Activated naive CD8-positive, alpha-beta T cell treated with anti-CD3 and anti-CD28 coated beads for 36 hours (primary cell): ENCODE results near the gene ADAMTS8. TPM values are rescaled to one million over a fixed set of nuclear protein-coding genes. Genes with fewer than 3 reads are reported as not detected.

Source experiments
- DNase-seq: peaks from one replicate; pipeline ENCODE4 v3.0.0; 2021
- H3K27ac Mint-ChIP-seq: one replicate; pipeline ENCODE4 v1.8.0; 2022; ENCODE audit warnings: mild to moderate bottlenecking, moderate library complexity, mixed read lengths
- H3K27me3 Mint-ChIP-seq: one replicate; pipeline ENCODE4 v1.8.0; 2022; ENCODE audit warnings: mild to moderate bottlenecking, mixed read lengths
- H3K36me3 Mint-ChIP-seq: one replicate; pipeline ENCODE4 v1.8.0; 2021; ENCODE audit warnings: mild to moderate bottlenecking, mixed read lengths
- H3K4me1 Mint-ChIP-seq: one replicate; pipeline ENCODE4 v1.8.0; 2021; ENCODE audit warnings: mixed read lengths
- H3K4me3 Mint-ChIP-seq: one replicate; pipeline ENCODE4 v1.8.0; 2022; ENCODE audit warnings: mild to moderate bottlenecking, moderate library complexity, mixed read lengths
- H3K9me3 Mint-ChIP-seq: one replicate; pipeline ENCODE4 v1.8.0; 2022; ENCODE audit warnings: mixed read lengths
- total RNA-seq, 2 experiments: library from RNA; stranded (reverse); gene quantifications; one replicate each; pipeline ENCODE4 v1.2.3, GENCODE V29; 2021

The ADAMTS8 gene
- total RNA-seq, 2 experiments from 2014 or later = not detected

DNA sequence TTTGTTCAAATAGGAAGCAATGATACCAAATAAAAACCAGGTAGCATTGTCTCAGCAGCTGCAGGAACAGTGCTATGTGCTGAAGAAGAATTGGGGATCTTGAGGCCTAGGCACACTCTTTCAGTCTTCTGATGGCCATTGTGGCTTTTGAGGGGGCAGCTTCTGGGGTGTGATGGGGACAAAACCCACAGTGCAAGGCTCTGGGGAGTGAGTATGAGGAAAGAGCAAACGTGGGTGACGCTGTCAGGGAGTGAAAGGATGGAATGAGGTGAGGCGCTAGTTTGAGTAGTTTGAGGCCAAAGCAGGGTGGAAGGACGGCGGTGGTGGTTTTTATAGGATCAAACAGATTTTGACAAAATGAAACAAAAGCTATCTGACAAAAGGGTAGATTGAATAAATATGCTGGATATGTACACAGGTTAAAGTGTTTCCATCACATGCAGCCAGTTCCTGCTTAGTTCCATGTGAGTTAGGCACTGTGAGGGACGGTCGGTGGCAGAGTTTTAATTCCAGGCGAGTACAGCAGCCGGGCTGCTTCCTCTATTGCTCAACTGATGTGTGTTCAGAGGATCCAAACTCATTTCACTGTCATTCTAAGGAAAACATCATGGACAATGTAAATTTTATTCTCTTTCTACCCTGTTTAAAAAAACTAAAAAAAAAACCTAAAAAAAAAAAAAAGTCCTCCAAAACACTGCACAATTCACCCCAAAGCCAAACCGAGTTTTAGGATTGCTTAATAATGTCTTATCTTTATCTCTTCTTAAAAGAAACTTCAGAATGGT, 38.9 kb upstream of the ADAMTS8 start:
- Mint-ChIP-seq H3K27ac (no peak overlapping the region), H3K4me3 (no peak overlapping the region), H3K9me3 (no peaks in the 10 kb centered on the region), H3K4me1 (no peaks in the 10 kb centered on the region), H3K36me3 (no peaks in the 10 kb centered on the region), H3K27me3 (no peaks in the 10 kb centered on the region)
- DNase-seq = no peak

DNA sequence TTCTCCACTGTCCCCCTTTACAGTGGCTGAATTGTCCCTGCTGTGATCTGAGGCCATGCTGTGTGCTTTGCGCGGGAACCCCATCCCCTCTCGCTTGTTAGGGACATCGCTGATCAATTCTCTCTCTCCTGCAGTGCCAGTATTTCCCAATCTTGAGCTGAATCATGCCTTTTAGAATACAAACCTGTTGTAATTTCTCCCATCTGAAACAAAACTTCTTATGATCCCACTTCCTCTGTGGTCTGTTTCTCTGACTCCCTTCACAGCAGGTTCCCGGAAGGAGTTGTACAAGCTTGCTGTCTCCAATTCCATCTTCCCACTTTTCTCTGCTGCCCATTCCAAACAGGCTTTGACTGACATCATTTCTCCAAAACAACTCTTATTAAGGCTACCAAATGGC, 36.9 kb upstream of the ADAMTS8 start:
- DNase-seq = no peak
- Mint-ChIP-seq H3K27me3 (no peaks in the 10 kb centered on the region), H3K27ac (no peak overlapping the region), H3K9me3 (no peaks in the 10 kb centered on the region), H3K36me3 (no peaks in the 10 kb centered on the region), H3K4me1 (no peaks in the 10 kb centered on the region), H3K4me3 (no peak overlapping the region)

DNA sequence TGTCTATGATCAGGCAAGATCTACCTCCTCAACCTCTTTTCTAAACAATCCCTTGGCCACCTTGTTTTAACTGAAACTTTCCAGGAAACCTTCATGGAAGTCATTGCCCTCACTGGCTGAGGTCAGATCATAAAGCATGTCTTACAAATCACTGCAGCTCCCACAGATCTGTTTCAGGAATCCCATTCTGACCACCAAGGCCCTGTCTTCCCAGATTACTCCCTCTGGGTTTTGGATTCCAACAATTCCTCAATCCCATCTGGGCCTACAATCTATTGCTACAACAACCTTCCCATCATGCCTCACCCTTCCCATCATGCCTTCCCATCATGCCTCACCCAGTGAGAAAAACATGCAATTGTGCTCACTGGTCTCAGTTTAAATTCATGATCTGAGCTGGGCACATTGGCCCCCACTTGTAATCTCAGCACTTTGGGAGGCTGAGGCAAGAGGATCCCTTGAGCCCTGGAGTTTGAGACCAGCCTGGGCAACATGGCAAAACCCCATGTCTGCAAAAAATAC, 35.9 kb upstream of the ADAMTS8 start:
- H3K9me3 Mint-ChIP-seq = no peaks in the 10 kb centered on the region
- H3K27me3 Mint-ChIP-seq = no peaks in the 10 kb centered on the region
- no peak for DNase-seq
- no peak overlapping the region for H3K27ac Mint-ChIP-seq
- H3K36me3 Mint-ChIP-seq = no peaks in the 10 kb centered on the region
- H3K4me3 Mint-ChIP-seq = no peak overlapping the region
- H3K4me1 Mint-ChIP-seq = no peaks in the 10 kb centered on the region

DNA sequence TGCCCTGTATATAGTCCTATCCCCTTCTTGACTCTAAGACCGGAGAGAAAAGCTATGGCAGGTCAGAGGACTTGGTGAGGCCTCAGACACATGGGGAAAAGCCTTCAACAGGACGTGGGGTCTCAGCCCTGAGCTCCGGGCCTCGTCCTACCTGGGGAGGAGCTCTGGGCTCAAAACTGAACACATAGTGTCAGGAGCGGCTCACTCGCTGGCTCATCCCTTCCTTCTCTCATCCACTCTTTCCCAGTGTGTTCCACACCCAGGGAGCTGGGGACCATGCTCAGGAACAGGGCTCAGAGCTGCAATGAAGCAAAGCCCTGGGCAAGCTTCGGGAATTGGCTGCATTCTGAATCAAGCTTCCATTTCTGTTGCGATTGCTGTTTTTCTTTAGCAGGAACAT, 34.5 kb upstream of the ADAMTS8 start:
- H3K36me3 Mint-ChIP-seq = no peaks in the 10 kb centered on the region
- DNase-seq = no peak
- H3K9me3 Mint-ChIP-seq = no peaks in the 10 kb centered on the region
- no peaks in the 10 kb centered on the region for H3K4me1 Mint-ChIP-seq
- no peak overlapping the region for H3K27ac Mint-ChIP-seq
- H3K4me3 Mint-ChIP-seq = no peak overlapping the region
- no peaks in the 10 kb centered on the region for H3K27me3 Mint-ChIP-seq

DNA sequence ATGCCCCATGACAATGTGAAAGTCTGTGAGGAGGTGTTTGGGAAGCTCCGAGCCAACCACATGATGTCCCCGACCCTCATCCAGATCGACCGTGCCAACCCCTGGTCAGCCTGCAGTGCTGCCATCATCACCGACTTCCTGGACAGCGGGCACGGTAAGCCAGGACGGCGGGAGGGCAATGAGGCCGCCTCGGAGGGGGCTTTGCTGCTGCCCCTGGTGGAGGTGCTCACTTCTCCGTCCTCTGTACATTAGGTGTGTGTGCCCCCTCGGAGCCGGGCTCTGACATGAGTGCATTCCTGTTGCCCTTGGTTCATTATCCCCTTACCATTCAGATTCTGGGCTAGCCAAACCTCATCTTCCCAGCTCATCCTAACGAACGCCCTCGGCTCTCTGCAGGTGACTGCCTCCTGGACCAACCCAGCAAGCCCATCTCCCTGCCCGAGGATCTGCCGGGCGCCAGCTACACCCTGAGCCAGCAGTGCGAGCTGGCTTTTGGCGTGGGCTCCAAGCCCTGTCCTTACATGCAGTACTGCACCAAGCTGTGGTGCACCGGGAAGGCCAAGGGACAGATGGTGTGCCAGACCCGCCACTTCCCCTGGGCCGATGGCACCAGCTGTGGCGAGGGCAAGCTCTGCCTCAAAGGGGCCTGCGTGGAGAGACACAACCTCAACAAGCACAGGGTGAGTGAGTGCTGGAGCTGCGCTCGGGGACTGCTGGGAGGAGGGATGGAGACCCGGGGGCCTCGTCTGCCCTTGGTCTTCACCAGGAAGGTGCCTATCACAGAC, 33.9 kb upstream of the ADAMTS8 start:
- Mint-ChIP-seq H3K27ac (no peak overlapping the region), H3K36me3 (no peaks in the 10 kb centered on the region), H3K27me3 (no peaks in the 10 kb centered on the region), H3K9me3 (no peaks in the 10 kb centered on the region), H3K4me3 (no peak overlapping the region), H3K4me1 (no peaks in the 10 kb centered on the region)
- DNase-seq = no peak

DNA sequence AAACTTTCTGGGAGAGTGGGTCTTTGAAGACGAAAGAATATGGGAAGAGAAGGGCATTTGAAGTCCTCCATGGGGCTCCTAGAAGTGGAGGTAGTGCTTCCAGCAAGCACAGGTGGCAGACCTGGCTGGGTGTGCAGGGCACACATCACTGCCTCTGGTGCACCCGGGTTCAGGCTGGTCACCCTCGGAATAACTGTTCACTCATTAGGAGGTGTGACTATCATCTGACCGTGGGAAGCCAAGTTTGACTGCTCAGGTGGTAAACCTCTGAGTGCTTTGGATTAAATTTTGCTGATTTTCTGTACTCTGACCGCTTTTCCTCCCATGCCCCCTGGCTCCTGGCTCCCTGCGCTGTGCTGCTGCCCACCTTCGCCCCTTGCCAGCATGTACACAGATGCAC, 31.1 kb upstream of the ADAMTS8 start:
- no peaks in the 10 kb centered on the region for H3K9me3 Mint-ChIP-seq
- no peaks in the 10 kb centered on the region for H3K4me1 Mint-ChIP-seq
- no peak overlapping the region for H3K4me3 Mint-ChIP-seq
- no peak for DNase-seq
- peaks cover under 1% of the 10 kb centered on the region for H3K27me3 Mint-ChIP-seq
- no peaks in the 10 kb centered on the region for H3K36me3 Mint-ChIP-seq
- H3K27ac Mint-ChIP-seq = no peak overlapping the region

DNA sequence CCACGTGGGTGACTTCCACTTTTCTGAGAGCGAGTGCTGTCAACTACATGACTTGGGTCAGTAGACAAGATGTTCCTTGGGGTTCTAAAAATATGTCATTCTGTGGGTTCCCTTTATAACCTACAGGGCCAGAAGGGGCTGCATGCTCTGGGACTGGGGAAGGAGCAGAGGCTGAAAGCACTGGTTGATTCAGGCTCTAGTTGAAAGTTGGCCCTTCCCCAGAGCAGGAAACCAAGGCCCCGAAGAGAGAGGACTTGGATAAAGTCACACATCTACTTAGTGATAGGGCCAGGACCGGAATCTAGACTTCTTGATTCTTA, 30.0 kb upstream of the ADAMTS8 start:
- Mint-ChIP-seq H3K4me3 (no peak overlapping the region), H3K36me3 (no peaks in the 10 kb centered on the region), H3K27ac (no peak overlapping the region), H3K4me1 (no peaks in the 10 kb centered on the region), H3K27me3 (peaks cover 6% of the 10 kb centered on the region), H3K9me3 (no peaks in the 10 kb centered on the region)
- no peak for DNase-seq

DNA sequence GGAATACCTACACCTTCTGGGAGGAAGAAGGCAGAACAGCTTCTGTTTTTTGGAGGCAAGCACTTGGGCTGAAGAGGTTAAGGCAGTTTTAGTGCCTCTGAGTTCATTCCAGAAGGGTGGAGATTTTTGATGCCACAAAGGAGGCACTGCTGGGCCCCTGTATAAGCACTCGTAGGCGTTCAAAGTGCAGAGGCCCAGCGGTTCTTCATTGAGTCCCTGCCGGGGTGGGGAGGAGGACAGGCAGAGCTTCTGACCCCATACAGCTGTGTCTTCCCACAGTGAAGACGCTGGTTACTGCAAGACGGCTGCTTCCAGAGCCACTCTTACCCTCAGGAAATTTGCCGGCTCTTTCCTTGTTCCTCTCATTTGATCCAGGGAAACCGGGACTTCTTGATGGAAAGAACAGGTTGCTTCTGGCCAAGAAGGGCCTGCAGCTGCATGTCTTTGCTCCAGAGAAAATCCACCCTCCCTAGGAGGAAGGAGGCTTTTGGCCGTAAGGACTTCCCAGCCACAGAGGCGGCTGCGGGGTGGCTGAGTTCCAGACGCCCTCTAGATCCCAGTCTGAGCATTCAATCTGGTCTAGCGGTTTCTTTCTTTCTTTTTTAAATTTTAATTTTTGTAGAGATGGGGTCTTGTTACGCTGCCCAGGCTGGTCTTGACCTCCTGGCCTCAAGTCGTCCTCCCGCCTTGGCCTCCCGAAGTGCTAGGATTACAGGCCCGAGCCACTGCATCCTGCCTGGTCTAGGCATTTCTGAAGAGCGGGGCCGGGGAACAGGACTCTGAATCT, 29.4 kb upstream of the ADAMTS8 start:
- Mint-ChIP-seq H3K27me3 (peaks cover 6% of the 10 kb centered on the region), H3K9me3 (no peaks in the 10 kb centered on the region), H3K36me3 (no peaks in the 10 kb centered on the region), H3K4me1 (no peaks in the 10 kb centered on the region), H3K27ac (no peak overlapping the region), H3K4me3 (no peak overlapping the region)
- DNase-seq = no peak

DNA sequence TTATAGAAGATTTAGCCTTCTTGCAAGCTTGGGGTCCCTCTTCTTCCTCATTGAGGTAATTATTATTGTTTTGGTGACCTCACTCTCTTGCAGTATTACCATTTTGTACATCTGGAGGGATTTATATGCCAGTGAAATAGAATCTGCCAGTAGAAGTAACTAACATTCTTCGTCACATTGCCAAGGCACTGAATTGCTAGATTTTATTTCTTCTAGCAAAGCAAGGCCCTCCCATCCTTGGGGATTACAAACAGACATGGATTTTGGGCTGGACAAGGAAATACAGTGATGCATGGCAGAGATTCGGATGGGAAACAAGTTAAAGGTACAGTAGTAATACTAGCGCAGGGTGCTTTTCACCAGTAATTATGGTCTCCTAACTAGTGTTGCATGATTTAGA, 27.9 kb upstream of the ADAMTS8 start:
- H3K9me3 Mint-ChIP-seq = no peaks in the 10 kb centered on the region
- no peaks in the 10 kb centered on the region for H3K36me3 Mint-ChIP-seq
- no peak overlapping the region for H3K4me3 Mint-ChIP-seq
- H3K27ac Mint-ChIP-seq = no peak overlapping the region
- DNase-seq = no peak
- H3K4me1 Mint-ChIP-seq = no peaks in the 10 kb centered on the region
- H3K27me3 Mint-ChIP-seq = peaks cover 9% of the 10 kb centered on the region

DNA sequence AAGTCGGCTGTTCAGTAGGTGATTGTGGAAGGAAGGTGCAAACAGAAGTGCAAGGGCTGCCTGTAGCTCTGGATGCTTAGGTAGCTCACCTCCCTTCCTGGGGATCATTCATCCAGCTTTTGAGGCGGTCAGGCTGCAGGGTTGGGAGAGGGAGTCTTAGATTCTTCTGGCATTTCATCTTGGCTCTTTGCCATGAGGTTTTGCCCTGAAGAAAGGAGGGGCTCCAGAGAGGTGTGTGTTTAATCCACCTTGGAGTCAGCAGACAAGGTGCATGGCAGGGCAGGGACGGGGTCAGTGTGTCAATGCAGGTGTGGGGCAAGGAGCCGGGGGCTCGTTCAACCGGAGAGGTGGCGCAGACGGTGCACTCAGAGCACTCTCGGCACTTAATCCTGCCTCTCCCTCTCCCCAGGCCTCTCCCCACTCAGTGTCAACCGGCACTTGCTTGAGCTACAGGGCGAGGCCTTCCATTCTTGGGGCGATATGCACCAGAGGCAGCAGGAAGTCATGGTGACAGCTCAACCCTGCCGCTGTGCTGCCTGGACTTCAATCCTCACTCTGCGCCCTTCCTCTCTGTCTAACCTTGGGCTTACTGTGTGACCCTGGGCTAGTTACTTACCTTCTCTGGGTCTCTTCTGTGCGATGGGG, 27.2 kb upstream of the ADAMTS8 start:
- Mint-ChIP-seq H3K27me3 (peaks cover 16% of the 10 kb centered on the region), H3K27ac (no peak overlapping the region), H3K4me3 (no peak overlapping the region)

DNA sequence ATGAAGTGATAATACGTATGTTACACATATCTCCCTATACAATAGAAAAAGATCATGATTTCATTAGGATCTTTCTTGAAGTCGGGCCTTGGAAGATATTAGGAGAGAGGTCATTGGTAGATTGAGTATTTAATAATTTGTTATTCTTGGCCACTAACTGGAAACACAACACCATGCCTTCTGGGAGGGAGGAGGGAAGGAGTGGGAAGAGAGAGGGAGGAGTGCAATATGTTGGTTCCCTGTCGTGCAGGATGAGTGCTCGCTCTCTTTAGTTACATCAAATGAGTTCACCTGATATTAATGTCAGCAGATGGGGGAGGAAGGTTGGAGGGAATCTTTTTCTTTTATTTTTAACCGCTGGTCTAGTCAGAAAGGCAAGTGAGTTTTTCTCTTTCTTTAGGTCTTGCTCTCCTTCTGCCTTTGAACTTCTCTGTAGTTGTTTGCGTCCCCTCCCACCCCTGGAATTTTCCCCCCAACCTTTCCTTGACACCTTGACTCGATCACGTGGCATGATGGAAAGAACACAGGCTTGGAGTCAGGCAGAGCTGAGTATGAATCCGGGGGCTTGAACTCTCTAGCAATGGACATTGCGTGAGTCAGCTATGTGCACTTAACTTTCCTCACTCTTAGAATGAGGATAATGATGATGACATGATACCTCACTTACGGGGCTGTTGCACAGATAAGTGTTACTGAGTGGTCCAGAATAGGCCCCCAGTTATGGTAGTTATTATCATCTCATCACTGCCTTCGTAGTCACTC, 26.3 kb upstream of the ADAMTS8 start:
- H3K27ac Mint-ChIP-seq = no peak overlapping the region

More for the DNA sequence above, 27.2 kb upstream of the ADAMTS8 start:
- Mint-ChIP-seq H3K4me1 (no peaks in the 10 kb centered on the region), H3K36me3 (no peaks in the 10 kb centered on the region), H3K9me3 (no peaks in the 10 kb centered on the region)
- no peak for DNase-seq

DNA sequence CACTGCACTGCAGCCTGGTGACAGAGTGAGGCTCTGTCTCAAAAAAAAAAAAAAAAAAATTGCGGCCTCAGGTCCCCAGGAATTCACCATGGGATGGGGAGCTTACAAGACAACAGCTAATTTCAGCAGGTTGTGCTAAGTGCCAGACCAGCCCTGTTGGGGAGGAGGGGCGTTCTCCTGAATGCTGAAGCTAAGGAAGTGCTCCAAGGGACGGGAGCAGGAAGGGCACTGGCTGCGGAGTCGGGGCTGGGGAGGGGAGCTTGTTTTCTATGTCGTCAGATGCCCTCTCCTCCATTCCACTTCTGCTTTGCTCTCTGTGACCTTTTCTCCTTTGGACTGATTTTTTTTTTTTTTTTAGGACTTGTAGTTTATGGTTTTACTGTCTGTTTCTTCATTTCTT, 24.5 kb upstream of the ADAMTS8 start:
- Mint-ChIP-seq H3K9me3 (no peaks in the 10 kb centered on the region), H3K4me3 (no peak overlapping the region), H3K4me1 (peaks cover 5% of the 10 kb centered on the region), H3K27me3 (peaks cover 39% of the 10 kb centered on the region), H3K27ac (no peak overlapping the region), H3K36me3 (no peaks in the 10 kb centered on the region)
- DNase-seq = no peak

More for the DNA sequence above, 26.3 kb upstream of the ADAMTS8 start:
- H3K27me3 Mint-ChIP-seq = peaks cover 25% of the 10 kb centered on the region
- H3K36me3 Mint-ChIP-seq = no peaks in the 10 kb centered on the region
- peaks cover 2% of the 10 kb centered on the region for H3K4me1 Mint-ChIP-seq
- H3K9me3 Mint-ChIP-seq = no peaks in the 10 kb centered on the region
- no peak overlapping the region for H3K4me3 Mint-ChIP-seq
- no peak for DNase-seq

DNA sequence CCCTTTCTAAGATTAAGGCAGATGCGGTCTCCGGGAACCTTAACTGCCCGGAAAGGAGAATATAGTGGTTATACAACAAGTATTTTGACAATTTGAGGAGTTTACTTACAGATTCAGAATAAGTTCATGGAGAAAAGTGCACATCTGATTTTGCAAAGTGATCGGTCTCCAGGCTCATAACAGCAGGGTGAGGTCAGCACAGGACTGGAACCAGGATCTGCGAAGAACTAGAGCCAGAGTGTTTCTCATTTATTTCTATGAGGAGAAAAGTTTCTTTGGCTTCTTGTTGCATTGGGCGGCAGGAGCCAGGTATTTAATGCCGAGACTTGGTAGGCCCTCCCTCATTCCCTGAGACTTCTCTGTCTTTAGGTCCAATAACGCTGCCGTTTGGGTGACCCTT, 23.8 kb upstream of the ADAMTS8 start:
- Mint-ChIP-seq H3K27ac (no peak overlapping the region), H3K4me1 (peaks cover 6% of the 10 kb centered on the region), H3K4me3 (no peak overlapping the region), H3K9me3 (no peaks in the 10 kb centered on the region), H3K36me3 (no peaks in the 10 kb centered on the region), H3K27me3 (peaks cover 45% of the 10 kb centered on the region)
- no peak for DNase-seq
